GM12872 (cell line): ENCODE results near the gene CASP9.

ENCODE experiments used
- CTCF ChIP-seq: IDR thresholded peaks from 3 replicates; pipeline ENCODE4 v1.5.1; 2011; ENCODE audit warnings: low read depth, mild to moderate bottlenecking, low read length, moderate library complexity; ENCODE audit not compliant: insufficient read depth

Gene CASP9

GRCh38 chr1:15455522-15455921, 68.5 kb downstream of the CASP9 start:
- no peak for TF ChIP-seq CTCF

- TF ChIP-seq CTCF = no peak
These were observed 69.8 kb downstream of the CASP9 start for GRCh38 chr1:15454256-15454655.

GRCh38 chr1:15453734-15454133, 70.3 kb downstream of the CASP9 start:
- no peak for TF ChIP-seq CTCF

GRCh38 chr1:15452866-15453571, 71.0 kb downstream of the CASP9 start:
- TF ChIP-seq CTCF = no peak

GRCh38 chr1:15452216-15452615, 71.8 kb downstream of the CASP9 start:
- no peak for TF ChIP-seq CTCF

GRCh38 chr1:15451014-15451722, 72.8 kb downstream of the CASP9 start:
- TF ChIP-seq CTCF = no peak

GRCh38 chr1:15449567-15449966, 74.4 kb downstream of the CASP9 start:
- no peak for TF ChIP-seq CTCF
